Left ventricle myocardium superior (tissue), 1 donor: ENCODE measurements around the gene AK8. TPM values are rescaled to one million over a fixed set of nuclear protein-coding genes. Genes with fewer than 3 reads are reported as not detected.
A peak's percentile ranks its signal among the peaks of the same experiment; 100 is the strongest.

ENCODE experiments used
- ATAC-seq: fragments of 200-7000 bp; cut with Tn5 transposase; one replicate; pipeline ENCODE4 v1.9.1; 2020; ENCODE audit warnings: mild to moderate bottlenecking, moderate library complexity
- DNase-seq: peaks from one replicate; pipeline ENCODE4 v3.0.0-alpha.2; 2020
- intact Hi-C: fragments of 100-400 bp; cut with micrococcal nuclease; formaldehyde crosslinking; loops from one replicate; pipeline ENCODE4 v1.11.0; 2022
- total RNA-seq: library from RNA; stranded (reverse); fragmentation: NEBNext Ultra II Directional; extraction: Animal tissue kit (Norgen Biotek cat#: 25700); gene quantifications from one replicate; pipeline ENCODE4 v1.2.1, GENCODE V29; 2021
- donor health status: DM: no; HTN: yes; CAD: no; lungs with severe emphysema.

AK8 gene
- total RNA-seq, 1 donor from 2014 or later, result 0.42 TPM

GRCh38 chr9:132864277-132864676 lies 13.8 kb downstream of the AK8 start:
- no peak for DNase-seq
- no peak for ATAC-seq
- intact Hi-C loops, result no loop called here

GRCh38 chr9:132863096-132863495 lies 15.0 kb downstream of the AK8 start:
- intact Hi-C loops, result no loop called here

GRCh38 chr9:132862533-132862932 lies 15.6 kb downstream of the AK8 start:
- ATAC-seq (no peak), DNase-seq (no peak)
- intact Hi-C loops, result no loop called here

More at GRCh38 chr9:132863096-132863495, 15.0 kb downstream of the AK8 start:
- DNase-seq (no peak), ATAC-seq (no peak)

- intact Hi-C loops, result no loop called here
- DNase-seq, result no peak
- ATAC-seq, result no peak
Measured at GRCh38 chr9:132861666-132862065, 16.4 kb downstream of the AK8 start.

GRCh38 chr9:132858751-132859150 lies 19.3 kb downstream of the AK8 start:
- intact Hi-C loops, result no loop called here
- ATAC-seq, result no peak
- DNase-seq, result no peak

- DNase-seq (peak; percentile 53), ATAC-seq (peak; percentile 54)
- intact Hi-C loops, result no loop called here
Measured at GRCh38 chr9:132857616-132858342, 20.3 kb downstream of the AK8 start.

GRCh38 chr9:132857031-132857430 lies 21.1 kb downstream of the AK8 start:
- ATAC-seq (peak; percentile 95), DNase-seq (peak; percentile 58)
- intact Hi-C loops, result no loop called here

- no peak for ATAC-seq
- intact Hi-C loops, result no loop called here
- DNase-seq, result no peak
Measured at GRCh38 chr9:132855904-132856303, 22.2 kb downstream of the AK8 start.

GRCh38 chr9:132854832-132855231 lies 23.3 kb downstream of the AK8 start:
- intact Hi-C loops, result no loop called here
- ATAC-seq (no peak), DNase-seq (no peak)

GRCh38 chr9:132853482-132853881 lies 24.6 kb downstream of the AK8 start:
- intact Hi-C loops, result no loop called here
- ATAC-seq (no peak), DNase-seq (no peak)

GRCh38 chr9:132849185-132849706 lies 28.8 kb downstream of the AK8 start:
- intact Hi-C loops, result no loop called here
- ATAC-seq (peak; percentile 86), DNase-seq (peak; percentile 57)

GRCh38 chr9:132846918-132847515 lies 31.1 kb downstream of the AK8 start:
- intact Hi-C loops, result no loop called here
- DNase-seq, result no peak
- ATAC-seq, result no peak

GRCh38 chr9:132846109-132846917 lies 31.8 kb downstream of the AK8 start:
- no peak for ATAC-seq
- intact Hi-C loops, result no loop called here

GRCh38 chr9:132842124-132843044 lies 35.7 kb downstream of the AK8 start:
- intact Hi-C loops, result no loop called here
- DNase-seq (no peak), ATAC-seq (no peak)

More at GRCh38 chr9:132846109-132846917, 31.8 kb downstream of the AK8 start:
- DNase-seq, result no peak

GRCh38 chr9:132840980-132841379 lies 37.1 kb downstream of the AK8 start:
- DNase-seq (no peak), ATAC-seq (peak; percentile 66)

GRCh38 chr9:132838291-132838690 lies 39.8 kb downstream of the AK8 start:
- intact Hi-C loops, result no loop called here
- no peak for ATAC-seq
- DNase-seq, result no peak

More at GRCh38 chr9:132840980-132841379, 37.1 kb downstream of the AK8 start:
- intact Hi-C loops, result no loop called here

GRCh38 chr9:132837501-132838286 lies 40.4 kb downstream of the AK8 start:
- no peak for DNase-seq
- ATAC-seq, result no peak
- intact Hi-C loops, result no loop called here

GRCh38 chr9:132834343-132834742 lies 43.7 kb downstream of the AK8 start:
- ATAC-seq (no peak), DNase-seq (no peak)
- intact Hi-C loops, result no loop called here
